CD4-positive, alpha-beta T cell treated with Interleukin-15 for 4 hours (primary cell): ENCODE measurements around the gene ZDHHC11.
"Not testable (repeated sequence)": the region's sequence is repeated elsewhere in the genome, so short reads cannot be mapped to it uniquely, and the experiment has no call there.

ENCODE experiments used
- DNase-seq: peaks from one replicate; pipeline ENCODE4 v3.0.0-alpha.2; 2020; ENCODE audit warnings: low spot score

Gene ZDHHC11

GRCh38 chr5:775961-776861 lies 74.6 kb downstream of the ZDHHC11 start:
- no peak for DNase-seq

- DNase-seq = not testable (repeated sequence)
Measured at GRCh38 chr5:775595-775960, 75.2 kb downstream of the ZDHHC11 start.

GRCh38 chr5:774854-775505 lies 75.8 kb downstream of the ZDHHC11 start:
- DNase-seq = not testable (repeated sequence)

GRCh38 chr5:774304-774703 lies 76.5 kb downstream of the ZDHHC11 start:
- not testable (repeated sequence) for DNase-seq

- no peak for DNase-seq
Measured at GRCh38 chr5:773517-774264, 77.1 kb downstream of the ZDHHC11 start.

- not testable (repeated sequence) for DNase-seq
Measured at GRCh38 chr5:772931-773330, 77.9 kb downstream of the ZDHHC11 start.

GRCh38 chr5:772547-772890 lies 78.3 kb downstream of the ZDHHC11 start:
- DNase-seq = not testable (repeated sequence)

- not testable (repeated sequence) for DNase-seq
Measured at GRCh38 chr5:771841-772546, 78.8 kb downstream of the ZDHHC11 start.

GRCh38 chr5:771087-771781 lies 79.6 kb downstream of the ZDHHC11 start:
- DNase-seq = not testable (repeated sequence)

GRCh38 chr5:770585-770984 lies 80.2 kb downstream of the ZDHHC11 start:
- not testable (repeated sequence) for DNase-seq

GRCh38 chr5:769485-770145 lies 81.2 kb downstream of the ZDHHC11 start:
- DNase-seq = not testable (repeated sequence)

GRCh38 chr5:766666-767431 lies 83.9 kb downstream of the ZDHHC11 start:
- no peak for DNase-seq

GRCh38 chr5:765948-766631 lies 84.7 kb downstream of the ZDHHC11 start:
- DNase-seq = no peak

- DNase-seq = no peak
Measured at GRCh38 chr5:763998-764781, 86.6 kb downstream of the ZDHHC11 start.

GRCh38 chr5:763397-763796 lies 87.4 kb downstream of the ZDHHC11 start:
- no peak for DNase-seq

- not testable (repeated sequence) for DNase-seq
Measured at GRCh38 chr5:762996-763395, 87.8 kb downstream of the ZDHHC11 start.

- DNase-seq = no peak
Measured at GRCh38 chr5:761854-762710, 88.7 kb downstream of the ZDHHC11 start.
